Thoracic aorta (tissue), 2 donors: ENCODE measurements around the gene BEGAIN. TPM values are rescaled to one million over a fixed set of nuclear protein-coding genes. Genes with fewer than 3 reads are reported as not detected.

Source experiments
- ATAC-seq: fragments of 150-250 bp; one replicate; pipeline ENCODE4 v1.8.0; 2017; ENCODE audit warnings: low read depth; ENCODE audit not compliant: insufficient number of reproducible peaks, low FRiP score
- DNase-seq: peaks from one replicate; pipeline ENCODE4 v3.0.0-alpha.2; 2020; ENCODE audit warnings: low spot score
- H3K27ac ChIP-seq, 2 donors: fragments of 200-600 bp; sonication (generic); 1 replicate in 1 of 2; 2 replicates in 1 of 2; pipeline ENCODE4 v1.5.1; 2016; ENCODE audit warnings: mild to moderate bottlenecking in 2 of 2, moderate library complexity in 2 of 2
- H3K27me3 ChIP-seq: fragments of 200-600 bp; sonication (generic); replicated peaks from 2 replicates; pipeline ENCODE4 v1.6.0; 2016; ENCODE audit warnings: mild to moderate bottlenecking; ENCODE audit not compliant: insufficient read depth
- H3K36me3 ChIP-seq: fragments of 200-600 bp; sonication (generic); one replicate; pipeline ENCODE4 v1.5.1; 2016
- H3K4me1 ChIP-seq, 2 donors: fragments of 200-600 bp; sonication (generic); 1 replicate in 1 of 2; 2 replicates in 1 of 2; pipeline versions ENCODE4 v1.5.1 to v1.6.0; 2016; ENCODE audit warnings: low read depth in 2 of 2, mild to moderate bottlenecking in 1 of 2; ENCODE audit not compliant: control insufficient read depth in 1 of 2
- H3K4me3 ChIP-seq: fragments of 200-600 bp; sonication (generic); 2 replicates; pipeline ENCODE4 v1.5.1; 2016; ENCODE audit warnings: mild to moderate bottlenecking
- H3K9me3 ChIP-seq: fragments of 200-600 bp; sonication (generic); 2 replicates; pipeline ENCODE4 v1.5.1; 2016
- total RNA-seq, 2 donors: library from RNA; depleted of rRNA; stranded (reverse); fragments of >200 nt; gene quantifications; one replicate each; pipeline versions ENCODE4 v1.1.0 to v1.2.3, GENCODE V29; 2016
- TF ChIP-seq, protein P1 (sequence below): fragments of 200-600 bp; sonication (generic); IDR thresholded peaks from one replicate; pipeline ENCODE4 v1.5.1; 2019; ENCODE audit warnings: antibody characterized with exemption

BEGAIN gene
- total RNA-seq, 2 donors from 2014 or later = 0.27 to 0.85 TPM

DNA sequence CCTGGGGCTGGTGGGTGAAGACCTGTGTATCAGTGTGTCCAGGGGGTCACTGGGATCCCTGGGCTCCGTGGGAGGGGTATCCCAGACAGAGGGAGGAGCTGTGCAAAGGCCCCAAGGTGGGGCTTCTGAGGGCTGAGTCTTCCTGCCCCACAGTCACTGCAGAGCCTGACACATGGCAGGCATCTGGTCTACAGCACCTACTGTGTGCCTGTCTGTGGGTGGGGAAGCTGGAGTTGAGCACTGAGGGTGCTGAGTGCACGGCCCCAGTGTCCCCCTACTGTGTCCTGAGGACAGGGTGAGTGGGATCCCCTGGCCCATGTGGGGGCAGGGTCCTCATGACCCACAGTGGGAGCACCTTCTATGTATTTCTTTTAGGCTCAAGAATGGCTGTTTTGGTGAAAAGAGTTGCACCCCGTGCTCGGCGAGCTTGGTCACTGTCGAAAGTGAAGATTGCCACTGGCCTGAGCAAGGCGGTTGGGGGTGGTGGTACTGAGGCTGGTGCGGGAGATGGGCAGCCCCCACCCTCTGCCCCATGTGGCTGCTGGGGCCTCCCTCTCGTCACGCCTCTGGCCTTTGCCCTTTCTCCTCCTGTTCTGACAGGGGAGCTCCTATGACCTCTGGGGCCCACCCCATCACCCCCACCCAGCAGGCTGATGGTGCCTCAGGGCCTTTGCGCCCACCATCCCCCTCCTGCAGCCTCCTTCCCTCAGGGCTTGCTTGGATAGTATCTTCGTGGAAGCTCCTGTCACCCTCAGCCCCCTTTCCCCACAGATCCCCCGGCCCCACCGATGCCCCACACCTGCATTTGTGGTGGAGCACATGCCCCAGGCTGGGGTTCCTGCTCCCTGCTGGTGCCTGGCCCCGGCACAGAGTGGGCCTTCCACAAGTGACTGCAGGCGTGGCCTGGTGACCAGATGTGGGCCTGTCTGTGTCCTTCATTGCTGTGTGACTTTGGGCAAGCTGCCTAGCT, 55.8 kb downstream of the BEGAIN start:
- Histone ChIP-seq H3K4me1 (peaks cover 6 to 18% of the 10 kb centered on the region in 2 donors), H3K27ac (no peak overlapping the region), H3K27me3 (no peaks in the 10 kb centered on the region), H3K9me3 (no peaks in the 10 kb centered on the region), H3K36me3 (peaks cover 8% of the 10 kb centered on the region), H3K4me3 (no peak overlapping the region)
- TF ChIP-seq, protein P1, sequence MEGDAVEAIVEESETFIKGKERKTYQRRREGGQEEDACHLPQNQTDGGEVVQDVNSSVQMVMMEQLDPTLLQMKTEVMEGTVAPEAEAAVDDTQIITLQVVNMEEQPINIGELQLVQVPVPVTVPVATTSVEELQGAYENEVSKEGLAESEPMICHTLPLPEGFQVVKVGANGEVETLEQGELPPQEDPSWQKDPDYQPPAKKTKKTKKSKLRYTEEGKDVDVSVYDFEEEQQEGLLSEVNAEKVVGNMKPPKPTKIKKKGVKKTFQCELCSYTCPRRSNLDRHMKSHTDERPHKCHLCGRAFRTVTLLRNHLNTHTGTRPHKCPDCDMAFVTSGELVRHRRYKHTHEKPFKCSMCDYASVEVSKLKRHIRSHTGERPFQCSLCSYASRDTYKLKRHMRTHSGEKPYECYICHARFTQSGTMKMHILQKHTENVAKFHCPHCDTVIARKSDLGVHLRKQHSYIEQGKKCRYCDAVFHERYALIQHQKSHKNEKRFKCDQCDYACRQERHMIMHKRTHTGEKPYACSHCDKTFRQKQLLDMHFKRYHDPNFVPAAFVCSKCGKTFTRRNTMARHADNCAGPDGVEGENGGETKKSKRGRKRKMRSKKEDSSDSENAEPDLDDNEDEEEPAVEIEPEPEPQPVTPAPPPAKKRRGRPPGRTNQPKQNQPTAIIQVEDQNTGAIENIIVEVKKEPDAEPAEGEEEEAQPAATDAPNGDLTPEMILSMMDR = no peak
- DNase-seq = no peak
- ATAC-seq = no peak

DNA sequence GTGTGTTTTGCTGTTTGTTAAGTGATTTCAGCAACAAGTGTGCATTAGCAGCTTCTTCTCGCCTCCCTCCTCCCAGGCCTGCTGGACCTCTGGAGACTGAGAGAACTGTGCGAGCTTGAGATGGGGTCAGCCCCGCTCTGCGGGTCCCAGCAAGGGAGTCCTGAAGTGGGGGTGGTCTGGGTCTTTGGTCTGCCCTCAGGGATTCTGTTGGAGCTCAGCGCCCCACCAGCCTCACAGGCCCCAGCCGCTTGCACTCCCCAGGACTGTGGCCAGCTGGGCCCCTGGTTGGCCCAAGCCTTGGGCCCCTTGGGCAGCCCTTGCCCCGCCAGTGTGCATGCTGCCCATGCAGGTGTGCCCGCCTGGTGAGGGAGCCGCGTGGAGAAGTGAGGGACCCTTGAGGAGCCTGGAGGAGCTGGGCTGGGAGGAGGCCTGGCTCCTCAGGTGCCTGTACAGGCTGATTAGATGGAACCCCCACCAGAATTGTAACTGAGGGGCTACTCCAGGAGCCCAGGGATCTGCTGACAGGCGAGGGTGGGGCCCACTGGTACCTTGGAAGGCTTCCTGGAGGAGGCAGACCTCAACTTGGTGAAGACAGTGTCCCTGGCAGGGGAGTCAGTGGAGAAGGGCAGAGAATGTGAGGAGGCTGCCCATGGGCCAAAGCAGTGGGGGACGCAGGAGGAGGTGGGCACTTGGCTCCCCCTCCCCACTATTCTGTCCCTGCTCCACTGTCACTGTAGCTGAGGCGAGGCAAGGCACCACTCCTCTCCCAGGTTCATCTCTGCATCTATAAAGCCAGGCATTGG, 56.7 kb downstream of the BEGAIN start:
- Histone ChIP-seq H3K4me1 (peaks cover 6 to 18% of the 10 kb centered on the region in 2 donors), H3K9me3 (no peaks in the 10 kb centered on the region), H3K4me3 (no peak overlapping the region), H3K36me3 (peaks cover 13% of the 10 kb centered on the region), H3K27me3 (no peaks in the 10 kb centered on the region), H3K27ac (no peak overlapping the region)
- no peak for DNase-seq
- TF ChIP-seq, protein P1 = no peak
- no peak for ATAC-seq

DNA sequence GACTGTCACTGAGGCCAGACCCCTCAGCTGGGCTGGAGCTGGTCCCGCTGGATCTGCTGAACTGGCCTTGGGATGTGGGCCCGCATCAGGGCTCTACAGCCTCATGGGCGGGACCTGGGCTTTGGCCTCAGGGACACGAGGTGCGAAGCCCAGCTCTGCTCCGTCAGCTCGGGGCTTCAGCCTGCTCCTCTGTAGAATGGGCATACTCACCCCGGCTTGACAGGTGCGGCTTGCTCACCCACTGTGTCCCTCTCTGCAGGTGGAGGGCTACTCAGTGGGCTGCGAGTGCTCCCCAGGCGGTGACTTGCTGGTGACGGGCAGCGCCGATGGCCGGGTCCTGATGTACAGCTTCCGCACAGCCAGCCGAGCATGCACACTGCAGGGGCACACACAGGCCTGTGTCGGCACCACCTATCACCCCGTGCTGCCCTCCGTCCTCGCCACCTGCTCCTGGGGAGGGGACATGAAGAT, 57.6 kb downstream of the BEGAIN start:
- no peak overlapping the region for H3K27ac ChIP-seq
- DNase-seq (no peak), ATAC-seq (no peak)
- peaks cover 13% of the 10 kb centered on the region for H3K36me3 ChIP-seq
- TF ChIP-seq, protein P1 = no peak
- H3K4me3 ChIP-seq = no peak overlapping the region
- no peaks in the 10 kb centered on the region for H3K27me3 ChIP-seq
- H3K9me3 ChIP-seq = no peaks in the 10 kb centered on the region
- peaks cover 6 to 18% of the 10 kb centered on the region in 2 donors for H3K4me1 ChIP-seq

DNA sequence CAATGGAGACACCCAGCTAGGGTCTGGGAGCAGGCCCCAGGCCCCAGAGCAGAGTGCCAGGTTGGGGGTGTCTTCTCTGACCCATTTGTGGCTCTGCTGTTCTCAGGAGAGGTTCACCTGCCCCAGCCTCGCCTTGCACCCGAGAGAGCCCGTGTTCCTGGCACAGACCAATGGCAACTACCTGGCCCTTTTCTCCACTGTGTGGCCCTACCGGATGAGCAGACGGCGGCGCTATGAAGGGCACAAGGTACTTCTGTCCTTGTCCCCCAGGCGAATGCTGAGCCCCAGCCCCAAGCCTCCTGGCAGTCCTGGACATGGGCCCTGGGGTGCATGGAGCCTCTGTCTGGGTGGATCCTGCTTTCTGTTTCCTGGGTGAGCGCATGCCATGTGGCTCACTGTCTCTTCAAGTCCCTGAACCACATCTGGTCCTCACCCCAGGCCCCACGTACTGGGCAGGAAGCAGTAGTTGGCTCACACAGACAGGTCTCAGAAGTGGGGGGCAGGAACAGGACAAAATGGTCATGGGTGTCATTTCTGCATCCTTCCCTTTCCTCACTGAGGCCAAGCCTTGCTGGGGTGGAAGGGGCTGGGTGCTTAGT, 58.2 kb downstream of the BEGAIN start:
- DNase-seq = no peak
- Histone ChIP-seq H3K4me3 (no peak overlapping the region), H3K27ac (no peak overlapping the region), H3K36me3 (peaks cover 13% of the 10 kb centered on the region), H3K27me3 (no peaks in the 10 kb centered on the region), H3K4me1 (peaks cover 6 to 17% of the 10 kb centered on the region in 2 donors), H3K9me3 (no peaks in the 10 kb centered on the region)
- TF ChIP-seq, protein P1 = no peak
- no peak for ATAC-seq
